K562 (cell line): ENCODE results near the gene IARS2. TPM values are rescaled to one million over a fixed set of nuclear protein-coding genes. Genes with fewer than 3 reads are reported as not detected.

Experiments
- CBFB ChIP-seq: sonication (generic); formaldehyde crosslinking; IDR thresholded peaks from 2 replicates; pipeline ENCODE4 v1.4.0; 2020; ENCODE audit warnings: mild to moderate bottlenecking, missing genetic modification reagents
- CCNT2 ChIP-seq: IDR thresholded peaks from 2 replicates; pipeline ENCODE4 v1.6.1; 2011; ENCODE audit warnings: borderline replicate concordance, low read depth, mild to moderate bottlenecking, moderate library complexity, mixed read lengths, low read length; ENCODE audit not compliant: insufficient read length; ENCODE audit errors: extremely low read depth
- CXXC5 ChIP-seq: fragments of 250-450 bp; sonication (Bioruptor Pico); IDR thresholded peaks from 2 replicates; pipeline ENCODE4 v1.8.0; 2022; ENCODE audit warnings: inconsistent platforms, mild to moderate bottlenecking, moderate library complexity
- E2F5 ChIP-seq: sonication (generic); formaldehyde crosslinking; IDR thresholded peaks from 2 replicates; pipeline ENCODE4 v1.8.0; 2022; ENCODE audit warnings: mild to moderate bottlenecking, missing genetic modification reagents
- ESRRA ChIP-seq: fragments of 450-650 bp; IDR thresholded peaks from 2 replicates; pipeline ENCODE4 v1.6.1; 2014; ENCODE audit warnings: low read depth, mild to moderate bottlenecking, moderate library complexity, borderline replicate concordance
- FOXA3 ChIP-seq, 2 experiments: fragments of 450-650 bp in 1 of 2; sonication (generic) in 1 of 2; formaldehyde crosslinking; IDR thresholded peaks in 1 of 2; conservative IDR thresholded peaks in 1 of 2; 2 replicates each; pipeline versions ENCODE4 v1.4.0 to v1.8.0; 2020 to 2022; ENCODE audit warnings: mild to moderate bottlenecking in 2 of 2, missing genetic modification reagents in 1 of 2
- GTF2B ChIP-seq: IDR thresholded peaks from 2 replicates; pipeline ENCODE4 v1.6.1; 2011; ENCODE audit not compliant: insufficient read length; ENCODE audit errors: extremely low read depth
- HDAC8 ChIP-seq: fragments of 450-650 bp; IDR thresholded peaks from 2 replicates; pipeline ENCODE4 v1.6.1; 2016; ENCODE audit warnings: mild to moderate bottlenecking, missing genetic modification characterization, moderate library complexity, missing compliant biosample characterization
- JUND ChIP-seq, 2 experiments: IDR thresholded peaks; 2 replicates in 1 of 2; 3 replicates in 1 of 2; pipeline ENCODE4 v1.6.1; 2011; ENCODE audit warnings: borderline replicate concordance in 2 of 2, low read depth in 2 of 2, low read length in 2 of 2, improper control_type of control experiment in 1 of 2, missing biosample characterization in 1 of 2, missing genetic modification characterization in 1 of 2, missing genetic modification reagents in 1 of 2
- MAX ChIP-seq: sonication (generic); formaldehyde crosslinking; IDR thresholded peaks from 2 replicates; pipeline ENCODE4 v1.9.0; 2022; ENCODE audit warnings: mild to moderate bottlenecking, missing genetic modification reagents
- MBD2 ChIP-seq: sonication (generic); IDR thresholded peaks from 2 replicates; pipeline ENCODE4 v1.6.1; 2016; ENCODE audit warnings: low read depth, borderline replicate concordance
- MECOM ChIP-seq: fragments of 250-450 bp; sonication (Bioruptor Pico); IDR thresholded peaks from 2 replicates; pipeline ENCODE4 v1.8.0; 2022; ENCODE audit warnings: inconsistent platforms
- MTF1 ChIP-seq: fragments of 250-450 bp; sonication (Bioruptor Pico); IDR thresholded peaks from 2 replicates; pipeline ENCODE4 v1.9.0; 2021; ENCODE audit warnings: moderate library complexity, mild to moderate bottlenecking, inconsistent platforms, borderline replicate concordance
- NFIC ChIP-seq: fragments of 450-650 bp; IDR thresholded peaks from 2 replicates; pipeline ENCODE4 v1.6.1; 2017; ENCODE audit warnings: mild to moderate bottlenecking, inconsistent platforms
- PHF20 ChIP-seq: fragments of 450-650 bp; IDR thresholded peaks from 2 replicates; pipeline ENCODE4 v1.6.1; 2018; ENCODE audit not compliant: partially characterized antibody
- RHOXF2B ChIP-seq: fragments of 250-450 bp; sonication (Bioruptor Pico); conservative IDR thresholded peaks from 2 replicates; pipeline ENCODE4 v1.5.1; 2021
- SMAD4 ChIP-seq: fragments of 250-450 bp; sonication (Bioruptor Pico); conservative IDR thresholded peaks from 2 replicates; pipeline ENCODE4 v1.8.0; 2021; ENCODE audit warnings: inconsistent platforms, mild to moderate bottlenecking, moderate library complexity
- SPI1 ChIP-seq: IDR thresholded peaks from 2 replicates; pipeline ENCODE4 v1.6.1; 2011; ENCODE audit warnings: low read depth, low read length, control low read depth, borderline replicate concordance
- THRA ChIP-seq: fragments of 450-650 bp; IDR thresholded peaks from 2 replicates; pipeline ENCODE4 v1.6.1; 2017; ENCODE audit warnings: mild to moderate bottlenecking, moderate library complexity
- ZNF224 ChIP-seq: sonication (generic); formaldehyde crosslinking; IDR thresholded peaks from 2 replicates; pipeline ENCODE4 v1.8.0; 2022; ENCODE audit warnings: mild to moderate bottlenecking, missing genetic modification reagents
- ZNF655 ChIP-seq: fragments of 250-450 bp; sonication (Bioruptor Pico); IDR thresholded peaks from 2 replicates; pipeline ENCODE4 v1.5.0; 2021
- ZSCAN29 ChIP-seq: fragments of 450-650 bp; IDR thresholded peaks from 2 replicates; pipeline ENCODE4 v1.6.1; 2017
- polyA plus RNA-seq, 8 experiments: library from polyadenylated mRNA; depleted of rRNA in 4 of 8; stranded (reverse) in 5 of 8; unstranded in 3 of 8; fragments of >200 nt; fragmentation: Nextera tagmentation in 2 of 8; fragmentation: Illumina TruSeq in 1 of 8; extraction: Ambion mirVana in 2 of 8; extraction: Trizol in 1 of 8; gene quantifications; 2 replicates each; pipeline versions ENCODE4 v1.2.1 to v1.2.3, GENCODE V29; 2011 to 2014; ENCODE audit warnings: inconsistent platforms in 1 of 8, missing spikeins in 1 of 8
- total RNA-seq, 7 experiments: library from RNA; depleted of rRNA in 6 of 7; stranded (reverse); fragments of >200 nt in 6 of 7; fragmentation: Illumina TruSeq in 2 of 7; extraction: Trizol in 2 of 7; gene quantifications; 2 replicates each; pipeline versions ENCODE4 v1.2.1 to v1.2.3, GENCODE V29; 2011 to 2021; ENCODE audit warnings: low replicate concordance in 1 of 7

The IARS2 gene
- total and polyA plus RNA-seq, 9 of the 15 experiments (the other 6 are each of a cell fraction or from before 2014, with no cell fraction given) = 39.6 to 127 (median 93.8) TPM

- TF ChIP-seq FOXA3 (CRISPR knock-in tag; conservative IDR thresholded peaks at IDR 0.05 in 1 of 2, IDR thresholded peaks at IDR 0.05 in 1 of 2) (peak in 1 of 2 experiments; percentile 49; a peak in 1 of 4 replicates), NFIC (peak; percentile 28), CXXC5 (peak; percentile 60; the same call in 1 of the 2 replicates), CCNT2 (peak; percentile 68), GTF2B (no peak), CBFB (CRISPR knock-in tag) (peak; percentile 60; the same call in 1 of the 2 replicates), E2F5 (CRISPR knock-in tag) (peak; percentile 13; the same call in 1 of the 2 replicates), THRA (no peak), SMAD4 (CRISPR knock-in tag) (peak; percentile 72), MAX (peak; percentile 80), ZNF224 (CRISPR knock-in tag) (peak; percentile 53; the same call in 1 of the 2 replicates), JUND (IDR thresholded peaks at IDR 0.05; ENCODE audit: borderline replicate concordance, low read depth, low read length) (peak; percentile 28; the same call in 1 of the 2 replicates), JUND (tag; IDR thresholded peaks at IDR 0.05; ENCODE audit: borderline replicate concordance, low read depth, low read length) (no peak; the same call in 2 of the 3 replicates), MTF1 (CRISPR knock-in tag) (no peak), PHF20 (peak; percentile 86), SPI1 (0 out of 2 replicates have a peak, but pooled peaks have one; percentile 8), MBD2 (peak; percentile 56; the same call in 1 of the 2 replicates), ZNF655 (CRISPR knock-in tag) (no peak), ZSCAN29 (0 out of 2 replicates have a peak, but pooled peaks have one; percentile 38), ESRRA (0 out of 2 replicates have a peak, but pooled peaks have one; percentile 9), HDAC8 (tag) (no peak), MECOM (CRISPR knock-in tag) (no peak), RHOXF2B (no peak)
Measured at GRCh38 chr1:220094016-220094911, at the start of gene IARS2 (continued).
